Nephron (organoid): ENCODE measurements around the gene CALHM2.
A peak's percentile ranks its signal among the peaks of the same experiment; 100 is the strongest.

Experiments
- H3K27ac Mint-ChIP-seq, 3 experiments: 2 replicates each; pipeline ENCODE4 v1.8.0; 2020; ENCODE audit warnings: mixed read lengths in 3 of 3, mild to moderate bottlenecking in 2 of 3, moderate library complexity in 1 of 3
- H3K27me3 Mint-ChIP-seq: 2 replicates; pipeline ENCODE4 v1.8.0; 2021; ENCODE audit warnings: low read depth, mild to moderate bottlenecking, moderate library complexity, mixed read lengths
- H3K36me3 Mint-ChIP-seq: 2 replicates; pipeline ENCODE4 v1.8.0; 2020; ENCODE audit warnings: low read depth, mixed read lengths
- H3K4me1 Mint-ChIP-seq: 2 replicates; pipeline ENCODE4 v1.8.0; 2020; ENCODE audit warnings: mixed read lengths
- H3K4me3 Mint-ChIP-seq, 3 experiments: 2 replicates each; pipeline ENCODE4 v1.8.0; 2020; ENCODE audit warnings: mild to moderate bottlenecking in 3 of 3, mixed read lengths in 3 of 3, moderate library complexity in 2 of 3
- H3K9me3 Mint-ChIP-seq: 2 replicates; pipeline ENCODE4 v1.8.0; 2020; ENCODE audit warnings: mixed read lengths
- TF ChIP-seq, protein P1 (sequence below), 3 experiments: fragments of 200-600 bp; sonication (generic); IDR thresholded peaks; one replicate each; pipeline ENCODE4 v1.5.0; 2021; ENCODE audit warnings: antibody characterized with exemption in 3 of 3; ENCODE audit not compliant: unreplicated experiment in 3 of 3

The CALHM2 gene

DNA sequence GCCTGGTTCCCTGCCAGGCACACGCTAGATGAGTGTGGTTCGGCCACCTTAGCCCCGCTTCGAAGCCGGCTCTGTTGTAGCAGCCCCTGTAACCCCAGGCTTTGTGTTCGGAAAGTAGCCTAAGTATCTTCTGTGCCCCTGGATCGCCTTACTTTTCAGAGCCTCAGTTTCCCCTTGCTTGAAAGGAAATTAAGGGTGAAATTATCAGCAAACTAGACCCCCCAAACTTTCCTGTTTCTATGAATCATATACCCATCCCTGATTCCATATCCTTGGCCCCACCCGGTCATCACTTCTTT is 55.4 kb downstream of the CALHM2 start:
- Mint-ChIP-seq H3K36me3 (peaks cover 44% of the 10 kb centered on the region), H3K27ac (peak overlapping the region; percentile 96 to 99 (median 98)), H3K9me3 (no peaks in the 10 kb centered on the region), H3K4me1 (peaks cover 52% of the 10 kb centered on the region), H3K27me3 (no peaks in the 10 kb centered on the region), H3K4me3 (peak overlapping the region; percentile 97 to 99 (median 99))
- TF ChIP-seq, protein P1, sequence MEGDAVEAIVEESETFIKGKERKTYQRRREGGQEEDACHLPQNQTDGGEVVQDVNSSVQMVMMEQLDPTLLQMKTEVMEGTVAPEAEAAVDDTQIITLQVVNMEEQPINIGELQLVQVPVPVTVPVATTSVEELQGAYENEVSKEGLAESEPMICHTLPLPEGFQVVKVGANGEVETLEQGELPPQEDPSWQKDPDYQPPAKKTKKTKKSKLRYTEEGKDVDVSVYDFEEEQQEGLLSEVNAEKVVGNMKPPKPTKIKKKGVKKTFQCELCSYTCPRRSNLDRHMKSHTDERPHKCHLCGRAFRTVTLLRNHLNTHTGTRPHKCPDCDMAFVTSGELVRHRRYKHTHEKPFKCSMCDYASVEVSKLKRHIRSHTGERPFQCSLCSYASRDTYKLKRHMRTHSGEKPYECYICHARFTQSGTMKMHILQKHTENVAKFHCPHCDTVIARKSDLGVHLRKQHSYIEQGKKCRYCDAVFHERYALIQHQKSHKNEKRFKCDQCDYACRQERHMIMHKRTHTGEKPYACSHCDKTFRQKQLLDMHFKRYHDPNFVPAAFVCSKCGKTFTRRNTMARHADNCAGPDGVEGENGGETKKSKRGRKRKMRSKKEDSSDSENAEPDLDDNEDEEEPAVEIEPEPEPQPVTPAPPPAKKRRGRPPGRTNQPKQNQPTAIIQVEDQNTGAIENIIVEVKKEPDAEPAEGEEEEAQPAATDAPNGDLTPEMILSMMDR (IDR thresholded peaks at IDR 0.05; ENCODE audit: unreplicated experiment in 3 of 3): no peak
